ENCODE measurements around the gene CEP152.

- TF ChIP-seq CTCF (IDR thresholded peaks at IDR 0.05) = no peak
- TF ChIP-seq POLR2A (IDR thresholded peaks at IDR 0.05) = no peak
Measured at GRCh38 chr15:48702569-48703236, 108.2 kb downstream of the CEP152 start.

Data from lower leg skin (tissue), 3 donors.